ENCODE measurements around the gene MAN2B2.

GRCh38 chr4:6665320-6665654, 90.3 kb downstream of the MAN2B2 start:
- TF ChIP-seq CTCF (IDR thresholded peaks at IDR 0.05), result no peak
- no peak for TF ChIP-seq POLR2A (IDR thresholded peaks at IDR 0.05)
- TF ChIP-seq EP300 (IDR thresholded peaks at IDR 0.05), result no peak
